Stimulated activated CD8-positive, alpha-beta memory T cell treated with anti-CD3 and anti-CD28 coated beads, Interleukin-12 subunit alpha, Interleukin-12 subunit beta, amount 100 ng/mL, for 1 hour (primary cell): ENCODE data around the gene ATF1.
A peak's percentile ranks its signal among the peaks of the same experiment; 100 is the strongest.

ENCODE experiments used
- DNase-seq: peaks from one replicate; pipeline ENCODE4 v3.0.0-alpha.2; 2020; ENCODE audit warnings: low read depth

The ATF1 gene

GRCh38 chr12:50763639-50764285 lies at the start of gene ATF1:
ATF1 (plus strand) TSS chr12:50764101; CDS start chr12:50780146, 16,045 bp downstream.
- peak; percentile 78 for DNase-seq

DNA sequence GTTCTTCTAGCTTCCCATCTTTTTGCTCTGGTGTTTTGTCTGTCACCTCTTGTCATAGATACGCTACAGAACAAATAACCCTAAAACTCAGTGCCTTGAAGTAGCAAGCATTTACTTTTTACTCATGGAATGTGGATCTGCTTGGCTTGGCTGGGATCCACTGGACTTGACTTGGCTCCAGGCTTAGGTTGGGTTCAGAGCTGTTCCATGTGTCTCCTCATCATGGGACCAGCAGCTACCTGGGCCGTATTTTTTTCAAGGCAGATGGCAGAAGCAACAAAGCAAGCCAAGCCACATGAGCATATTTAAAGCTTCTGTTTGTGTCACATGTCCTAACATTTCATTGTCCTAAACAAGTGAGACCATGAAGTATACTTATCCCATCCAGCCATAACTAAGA lies 48.7 kb upstream of the ATF1 start:
- DNase-seq: no peak

GRCh38 chr12:50718760-50719159 lies 45.1 kb upstream of the ATF1 start:
- no peak for DNase-seq

- no peak for DNase-seq
Measured at GRCh38 chr12:50720085-50720484, 43.8 kb upstream of the ATF1 start.

DNA sequence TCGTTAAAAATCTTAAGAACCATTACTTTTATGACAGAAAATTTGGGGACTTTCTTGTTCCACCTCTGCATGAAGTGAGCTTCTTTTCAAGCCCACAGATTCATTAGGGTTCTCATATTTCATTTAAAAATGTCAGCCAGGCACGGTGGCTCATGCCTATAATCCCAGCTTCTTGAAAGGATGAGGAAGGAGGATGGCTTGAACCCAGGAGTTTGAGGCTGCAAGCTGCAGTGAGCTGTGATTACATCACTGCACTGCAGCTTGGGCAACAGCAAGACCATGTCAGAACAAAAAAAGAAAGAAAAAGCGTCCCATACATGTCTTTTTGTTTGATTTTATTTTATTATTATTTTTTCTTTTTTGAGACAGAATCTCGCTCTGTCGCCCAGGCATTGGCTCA lies 43.4 kb upstream of the ATF1 start:
- no peak for DNase-seq

- no peak for DNase-seq
Measured at GRCh38 chr12:50723865-50724264, 40.0 kb upstream of the ATF1 start.

- DNase-seq: no peak
Measured at GRCh38 chr12:50725011-50725942, 38.6 kb upstream of the ATF1 start.

DNA sequence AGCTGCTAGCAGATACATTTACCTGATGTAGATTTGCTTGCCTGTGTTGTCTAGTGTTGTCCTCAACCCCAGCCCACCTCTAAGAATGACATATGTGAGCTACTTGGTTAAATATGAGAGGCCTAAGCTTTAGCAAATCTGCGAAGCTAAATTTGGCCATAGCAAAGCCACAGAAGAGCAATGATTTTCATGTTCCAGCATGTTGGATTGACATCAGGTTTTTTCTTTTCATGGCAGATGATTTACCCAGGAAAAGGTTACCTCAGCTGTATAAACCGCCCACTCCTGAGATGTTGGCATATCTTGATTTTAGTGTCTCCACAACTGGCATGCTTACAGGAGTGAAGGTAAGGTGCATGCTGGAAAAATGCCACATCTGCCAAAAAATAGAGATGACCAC lies 36.4 kb upstream of the ATF1 start:
- DNase-seq: no peak

DNA sequence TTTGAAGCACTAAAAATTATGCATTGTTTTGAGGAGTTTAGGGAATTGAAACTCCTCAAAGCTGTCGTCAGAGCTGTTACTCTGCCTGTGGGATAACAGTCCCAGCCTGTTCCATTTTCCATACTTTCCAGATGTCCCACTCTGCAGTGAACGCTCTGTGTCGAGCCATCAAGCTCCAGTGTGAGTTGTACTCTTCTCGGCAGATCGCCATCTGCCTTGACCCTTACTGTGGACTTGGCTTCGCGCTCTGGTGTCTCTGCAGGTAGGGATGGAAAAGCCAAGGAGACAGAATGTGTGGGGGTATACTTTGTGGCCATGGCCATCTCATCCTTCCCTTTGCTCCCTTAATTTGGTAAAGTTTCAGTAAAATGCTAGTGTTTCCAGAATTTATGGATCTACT lies 35.5 kb upstream of the ATF1 start:
- DNase-seq: no peak

- no peak for DNase-seq
Measured at GRCh38 chr12:50728841-50729240, 35.1 kb upstream of the ATF1 start.

DNA sequence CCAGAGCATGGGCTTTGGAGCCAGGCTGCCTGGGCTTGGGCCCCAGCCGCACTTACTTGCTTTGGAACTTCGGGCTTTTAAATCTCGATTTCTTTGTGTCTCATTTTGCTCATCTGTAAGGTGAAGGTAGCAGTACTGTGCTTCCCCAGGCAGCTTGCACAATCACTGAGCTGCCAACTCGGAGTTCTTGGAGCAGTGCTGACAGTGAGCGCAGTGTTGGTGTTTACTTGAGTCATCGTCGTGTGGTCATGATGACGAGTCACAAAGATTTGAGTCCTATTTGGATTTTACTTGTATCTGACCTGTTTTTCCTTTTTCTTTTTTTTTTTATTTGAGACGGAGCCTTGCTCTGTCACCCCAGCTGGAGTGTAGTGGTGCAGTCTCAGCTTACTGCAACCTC lies 31.3 kb upstream of the ATF1 start:
- no peak for DNase-seq

- DNase-seq: no peak
Measured at GRCh38 chr12:50733706-50734105, 30.2 kb upstream of the ATF1 start.

GRCh38 chr12:50734409-50735263 lies 29.3 kb upstream of the ATF1 start:
- DNase-seq: no peak

- no peak for DNase-seq
Measured at GRCh38 chr12:50739611-50740010, 24.3 kb upstream of the ATF1 start.

GRCh38 chr12:50740307-50740706 lies 23.6 kb upstream of the ATF1 start:
- no peak for DNase-seq

GRCh38 chr12:50742776-50743175 lies 21.1 kb upstream of the ATF1 start:
- no peak for DNase-seq

DNA sequence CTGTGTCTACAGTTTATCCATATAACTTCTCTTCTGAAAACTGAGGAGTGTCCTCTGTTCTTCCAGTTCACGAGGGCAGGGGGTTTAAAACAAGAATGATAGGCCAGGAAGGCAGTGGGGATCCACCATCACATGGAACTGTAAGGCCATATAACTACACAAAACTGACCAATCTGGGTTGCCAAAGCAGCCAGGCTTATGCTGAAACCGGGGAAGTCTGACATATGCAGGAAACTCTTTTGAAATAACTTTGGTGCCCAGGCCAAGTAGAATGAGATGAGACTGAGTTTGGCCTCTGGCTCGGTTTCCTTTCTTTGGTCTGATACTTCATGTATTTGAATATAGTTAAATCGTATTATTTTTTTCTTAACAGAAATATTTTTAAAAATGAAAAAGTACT lies 18.0 kb upstream of the ATF1 start:
- DNase-seq: no peak

GRCh38 chr12:50746431-50746830 lies 17.5 kb upstream of the ATF1 start:
- DNase-seq: no peak

- DNase-seq: no peak
Measured at GRCh38 chr12:50747817-50748216, 16.1 kb upstream of the ATF1 start.

GRCh38 chr12:50749459-50749882 lies 14.4 kb upstream of the ATF1 start:
- DNase-seq: no peak

DNA sequence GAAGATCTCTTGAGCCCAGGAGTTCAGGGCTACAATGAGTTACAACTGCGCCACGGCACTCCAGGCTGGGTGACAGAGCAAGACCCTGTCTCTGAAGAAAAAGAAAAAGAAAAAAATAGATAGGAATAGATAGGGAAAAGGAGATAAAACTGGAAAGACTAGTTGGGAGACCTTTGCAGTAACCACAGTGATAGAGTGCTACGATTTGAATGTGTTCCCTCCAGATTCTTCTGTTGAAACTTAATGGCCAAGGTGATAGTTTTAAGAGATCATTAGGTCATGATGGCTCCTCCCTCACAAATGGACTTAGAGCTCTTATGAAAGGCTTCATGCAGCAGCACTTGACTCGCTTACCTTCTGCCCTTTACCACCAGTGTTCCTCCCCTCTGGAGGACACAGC lies 13.5 kb upstream of the ATF1 start:
- DNase-seq: no peak

GRCh38 chr12:50751948-50752721 lies 11.8 kb upstream of the ATF1 start:
- DNase-seq: no peak
